ENCODE data around the gene ERAL1. TPM values are rescaled to one million over a fixed set of nuclear protein-coding genes. Genes with fewer than 3 reads are reported as not detected.
"Not testable (repeated sequence)": the region's sequence is repeated elsewhere in the genome, so short reads cannot be mapped to it uniquely, and the experiment has no call there.

ERAL1 gene
- total RNA-seq, 1 donor from 2014 or later: 61.1 TPM

GRCh38 chr17:28827672-28828071, 27.1 kb upstream of the ERAL1 start:
- peaks cover 9% of the 10 kb centered on the region for H3K4me1 Mint-ChIP-seq (ENCODE audit: unreplicated experiment)
- peaks cover 3% of the 10 kb centered on the region for H3K27me3 Mint-ChIP-seq (ENCODE audit: unreplicated experiment)
- H3K9me3 Mint-ChIP-seq (ENCODE audit: unreplicated experiment): no peaks in the 10 kb centered on the region
- DNase-seq (ENCODE audit: low spot score): no peak
- no peak overlapping the region for H3K4me3 Mint-ChIP-seq (ENCODE audit: unreplicated experiment)
- peaks cover 13% of the 10 kb centered on the region for H3K36me3 Mint-ChIP-seq (ENCODE audit: low read depth, unreplicated experiment)
- no peak for TF ChIP-seq CTCF (IDR thresholded peaks at IDR 0.05; ENCODE audit: unreplicated experiment)
- peak overlapping the region; percentile 50 for H3K27ac Mint-ChIP-seq (ENCODE audit: unreplicated experiment)

GRCh38 chr17:28828294-28829040, 26.3 kb upstream of the ERAL1 start:
- Mint-ChIP-seq H3K9me3 (ENCODE audit: unreplicated experiment) (no peaks in the 10 kb centered on the region), H3K27ac (ENCODE audit: unreplicated experiment) (peak overlapping the region; percentile 1), H3K4me1 (ENCODE audit: unreplicated experiment) (peaks cover 2% of the 10 kb centered on the region), H3K27me3 (ENCODE audit: unreplicated experiment) (peaks cover 3% of the 10 kb centered on the region), H3K36me3 (ENCODE audit: low read depth, unreplicated experiment) (peaks cover 13% of the 10 kb centered on the region), H3K4me3 (ENCODE audit: unreplicated experiment) (no peak overlapping the region)
- DNase-seq (ENCODE audit: low spot score): no peak
- no peak for TF ChIP-seq CTCF (IDR thresholded peaks at IDR 0.05; ENCODE audit: unreplicated experiment)

- H3K27ac Mint-ChIP-seq (ENCODE audit: unreplicated experiment): peak overlapping the region; percentile 26
- H3K36me3 Mint-ChIP-seq (ENCODE audit: low read depth, unreplicated experiment): peaks cover 19% of the 10 kb centered on the region
- H3K4me1 Mint-ChIP-seq (ENCODE audit: unreplicated experiment): peaks cover 7% of the 10 kb centered on the region
- H3K27me3 Mint-ChIP-seq (ENCODE audit: unreplicated experiment): no peaks in the 10 kb centered on the region
- DNase-seq (ENCODE audit: low spot score): no peak
- TF ChIP-seq CTCF (IDR thresholded peaks at IDR 0.05; ENCODE audit: unreplicated experiment): no peak
- H3K4me3 Mint-ChIP-seq (ENCODE audit: unreplicated experiment): peak overlapping the region; percentile 1
- H3K9me3 Mint-ChIP-seq (ENCODE audit: unreplicated experiment): no peaks in the 10 kb centered on the region
Observed at GRCh38 chr17:28834420-28834819, 20.4 kb upstream of the ERAL1 start.

GRCh38 chr17:28836541-28836940, 18.3 kb upstream of the ERAL1 start:
- not testable (repeated sequence) for H3K27ac Mint-ChIP-seq (ENCODE audit: unreplicated experiment); DNase-seq (ENCODE audit: low spot score); H3K27me3 Mint-ChIP-seq (ENCODE audit: unreplicated experiment); H3K9me3 Mint-ChIP-seq (ENCODE audit: unreplicated experiment); H3K4me3 Mint-ChIP-seq (ENCODE audit: unreplicated experiment)
- peaks cover 13% of the 10 kb centered on the region for H3K36me3 Mint-ChIP-seq (ENCODE audit: low read depth, unreplicated experiment)
- peaks cover 16% of the 10 kb centered on the region for H3K4me1 Mint-ChIP-seq (ENCODE audit: unreplicated experiment)

- Mint-ChIP-seq H3K9me3 (ENCODE audit: unreplicated experiment) (no peaks in the 10 kb centered on the region), H3K4me1 (ENCODE audit: unreplicated experiment) (peaks cover 26% of the 10 kb centered on the region), H3K4me3 (ENCODE audit: unreplicated experiment) (peak overlapping the region; percentile 88), H3K27me3 (ENCODE audit: unreplicated experiment) (peaks cover 7% of the 10 kb centered on the region), H3K27ac (ENCODE audit: unreplicated experiment) (peak overlapping the region; percentile 96), H3K36me3 (ENCODE audit: low read depth, unreplicated experiment) (peaks cover 12% of the 10 kb centered on the region)
- TF ChIP-seq CTCF (IDR thresholded peaks at IDR 0.05; ENCODE audit: unreplicated experiment): no peak
- DNase-seq (ENCODE audit: low spot score): no peak
Observed at GRCh38 chr17:28839221-28839620, 15.6 kb upstream of the ERAL1 start.
